HEK293 (cell line): ENCODE data around the gene MAGEC3.

Source experiments
- BCL11A ChIP-seq: fragments of 450-650 bp; formaldehyde crosslinking; IDR thresholded peaks from 2 replicates; pipeline ENCODE4 v1.5.1; 2016; ENCODE audit warnings: low read depth, missing biosample characterization, missing genetic modification characterization
- CTCF ChIP-seq: fragments of 450-650 bp; formaldehyde crosslinking; IDR thresholded peaks from 2 replicates; pipeline ENCODE4 v1.5.1; 2016; ENCODE audit warnings: missing biosample characterization, missing genetic modification characterization
- PATZ1 ChIP-seq: fragments of 450-650 bp; formaldehyde crosslinking; IDR thresholded peaks from 2 replicates; pipeline ENCODE4 v1.5.1; 2016; ENCODE audit warnings: missing biosample characterization, missing genetic modification characterization
- ZBTB44 ChIP-seq: fragments of 450-650 bp; IDR thresholded peaks from 2 replicates; pipeline ENCODE4 v1.5.1; 2018; ENCODE audit warnings: missing biosample characterization, mild to moderate bottlenecking, missing genetic modification characterization
- ZNF10 ChIP-seq: fragments of 450-650 bp; formaldehyde crosslinking; IDR thresholded peaks from 2 replicates; pipeline ENCODE4 v1.5.1; 2017; ENCODE audit warnings: missing biosample characterization, missing genetic modification characterization
- ZNF274 ChIP-seq, 2 experiments: fragments of 200-500 bp in 1 of 2; fragments of 450-650 bp in 1 of 2; sonication (Bioruptor generic) in 1 of 2; formaldehyde crosslinking in 1 of 2; IDR thresholded peaks; 2 replicates each; pipeline versions ENCODE4 v1.5.1 to v1.6.1; 2014 to 2016; ENCODE audit warnings: borderline replicate concordance in 1 of 2, inconsistent platforms in 1 of 2, low read length in 1 of 2, missing biosample characterization in 1 of 2, missing genetic modification characterization in 1 of 2
- ZNF518A ChIP-seq: fragments of 450-650 bp; formaldehyde crosslinking; conservative IDR thresholded peaks from 2 replicates; pipeline ENCODE4 v1.5.1; 2016; ENCODE audit warnings: low read depth, missing biosample characterization, missing genetic modification characterization
- ZSCAN30 ChIP-seq: fragments of 450-650 bp; IDR thresholded peaks from 2 replicates; pipeline ENCODE4 v1.5.1; 2018; ENCODE audit warnings: missing biosample characterization, mild to moderate bottlenecking, missing genetic modification characterization, moderate library complexity

DNA sequence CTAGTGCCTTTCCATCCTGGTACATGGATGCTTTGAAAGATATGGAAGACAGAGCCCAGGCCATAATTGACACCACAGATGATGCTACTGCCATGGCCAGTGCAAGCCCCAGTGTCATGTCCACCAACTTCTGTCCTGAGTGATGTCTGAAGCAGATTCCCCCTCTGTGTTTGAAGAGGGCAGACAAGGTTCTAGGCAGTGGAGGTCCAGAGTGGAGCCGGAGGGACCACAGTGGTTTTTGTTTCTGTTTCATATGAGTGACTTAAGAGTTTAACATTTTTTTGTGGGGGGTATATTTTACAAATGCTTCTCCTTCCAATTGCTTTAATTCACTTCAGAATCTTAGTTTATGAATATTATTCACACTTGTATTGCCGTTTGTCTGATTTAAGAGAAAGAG lies 59.6 kb downstream of the MAGEC3 start:
- no peak for TF ChIP-seq ZNF274 (IDR thresholded peaks at IDR 0.05; ENCODE audit: low read length)
- TF ChIP-seq ZNF274 (tag by site-specific recombination; IDR thresholded peaks at IDR 0.05; ENCODE audit: borderline replicate concordance) = no peak
- no peak for TF ChIP-seq ZNF518A (tag by site-specific recombination)
- TF ChIP-seq BCL11A (tag by site-specific recombination) = no peak
- no peak for TF ChIP-seq CTCF (tag by site-specific recombination)
- TF ChIP-seq ZBTB44 (tag by site-specific recombination) = no peak
- TF ChIP-seq PATZ1 = no peak
- no peak for TF ChIP-seq ZSCAN30
- no peak for TF ChIP-seq ZNF10
